Thymus (tissue), 11 donors: ENCODE measurements around the gene KCNIP3. TPM values are rescaled to one million over a fixed set of nuclear protein-coding genes. Genes with fewer than 3 reads are reported as not detected.
A peak's percentile ranks its signal among the peaks of the same experiment; 100 is the strongest.
"Not testable (repeated sequence)": the region's sequence is repeated elsewhere in the genome, so short reads cannot be mapped to it uniquely, and the experiment has no call there.

Source experiments
- DNase-seq, 9 donors: peaks; one replicate each; pipeline ENCODE4 v3.0.0-alpha.2; 2013; ENCODE audit warnings: low spot score in 9 of 9, low read depth in 6 of 9, missing footprints in 1 of 9
- H3K27ac ChIP-seq, 2 donors: one replicate each; pipeline ENCODE4 v1.5.1; 2013; ENCODE audit warnings: control low read depth in 1 of 2, low read depth in 1 of 2, low read length in 1 of 2, mild to moderate bottlenecking in 1 of 2, moderate library complexity in 1 of 2
- H3K27me3 ChIP-seq, 2 donors: one replicate each; pipeline ENCODE4 v1.5.1; 2013; ENCODE audit warnings: low read length in 1 of 2; ENCODE audit not compliant: control insufficient read depth in 2 of 2, insufficient read depth in 1 of 2
- H3K36me3 ChIP-seq, 2 donors: one replicate each; pipeline ENCODE4 v1.5.1; 2013; ENCODE audit warnings: low read length in 1 of 2, mild to moderate bottlenecking in 1 of 2, moderate library complexity in 1 of 2; ENCODE audit not compliant: control insufficient read depth in 2 of 2, insufficient read depth in 2 of 2
- H3K4me1 ChIP-seq, 2 donors: one replicate each; pipeline ENCODE4 v1.5.1; 2013; ENCODE audit warnings: low read length in 2 of 2; ENCODE audit not compliant: control insufficient read depth in 2 of 2, insufficient read depth in 2 of 2
- H3K4me3 ChIP-seq, 2 donors: one replicate each; pipeline ENCODE4 v1.5.1; 2013; ENCODE audit warnings: low read length in 2 of 2, control low read depth in 1 of 2, mild to moderate bottlenecking in 1 of 2
- H3K9me3 ChIP-seq, 2 donors: one replicate each; pipeline ENCODE4 v1.5.1; 2013; ENCODE audit warnings: low read length in 1 of 2, mild to moderate bottlenecking in 1 of 2; ENCODE audit not compliant: control insufficient read depth in 2 of 2, insufficient read depth in 1 of 2
- WGBS: extraction: QIAGEN DNeasy Blood & Tissue Kit; methylation state at CpG from one replicate; pipeline ENCODE4 v1.1.7; 2013; 5-methylcytosine and 5-hydroxymethylcytosine counted together
- polyA plus RNA-seq: library from polyadenylated mRNA; stranded (reverse); fragments of 200-250 nt; gene quantifications from one replicate; pipeline ENCODE4 v1.2.3, GENCODE V29; 2013
- total RNA-seq: library from RNA; stranded (reverse); fragments of 120-200 nt; gene quantifications from one replicate; pipeline ENCODE4 v1.2.4, GENCODE V29; 2013
- donor health status: healthy.

Gene KCNIP3
- total and polyA plus RNA-seq, 2 donors: 5.3 to 21.4 TPM

GRCh38 chr2:95411239-95411638 lies 114.1 kb downstream of the KCNIP3 start:
- WGBS: 97% methylated on average over 5 of the region's 5 CpGs
- H3K27ac ChIP-seq, H3K4me3 ChIP-seq, H3K9me3 ChIP-seq, H3K27me3 ChIP-seq, H3K4me1 ChIP-seq, DNase-seq: not testable (repeated sequence)
- peaks cover 0 to 22% of the 10 kb centered on the region in 2 donors for H3K36me3 ChIP-seq

- not testable (repeated sequence) for H3K27ac ChIP-seq, H3K4me1 ChIP-seq, H3K9me3 ChIP-seq, H3K27me3 ChIP-seq, H3K4me3 ChIP-seq
- peak in 5 of 9 donors; percentile 21 to 51 (median 48) for DNase-seq
- peaks cover 0 to 22% of the 10 kb centered on the region in 2 donors for H3K36me3 ChIP-seq
- WGBS: 75% methylated on average over 8 of the region's 9 CpGs
Observed at GRCh38 chr2:95414015-95414594, 117.0 kb downstream of the KCNIP3 start.

- not testable (repeated sequence) for H3K27me3 ChIP-seq, H3K4me1 ChIP-seq, H3K27ac ChIP-seq, H3K4me3 ChIP-seq, DNase-seq, H3K9me3 ChIP-seq
- peaks cover 0 to 18% of the 10 kb centered on the region in 2 donors for H3K36me3 ChIP-seq
- 93% methylated on average over 3 of the region's 3 CpGs for WGBS
Observed at GRCh38 chr2:95415138-95415537, 118.0 kb downstream of the KCNIP3 start.

GRCh38 chr2:95415561-95415960 lies 118.4 kb downstream of the KCNIP3 start:
- 97% methylated on average over 16 of the region's 16 CpGs for WGBS

GRCh38 chr2:95427196-95427867 lies 130.2 kb downstream of the KCNIP3 start:
- not testable (repeated sequence) for H3K36me3 ChIP-seq, H3K9me3 ChIP-seq, DNase-seq, H3K4me1 ChIP-seq, H3K4me3 ChIP-seq, H3K27ac ChIP-seq, H3K27me3 ChIP-seq
- 25% methylated on average over 16 of the region's 30 CpGs for WGBS

More at GRCh38 chr2:95415561-95415960, 118.4 kb downstream of the KCNIP3 start:
- not testable (repeated sequence) for H3K4me3 ChIP-seq, DNase-seq, H3K4me1 ChIP-seq, H3K27me3 ChIP-seq, H3K9me3 ChIP-seq, H3K27ac ChIP-seq
- peaks cover 0 to 14% of the 10 kb centered on the region in 2 donors for H3K36me3 ChIP-seq

GRCh38 chr2:95429748-95430467 lies 132.8 kb downstream of the KCNIP3 start:
- DNase-seq, H3K4me1 ChIP-seq, H3K27ac ChIP-seq, H3K27me3 ChIP-seq, H3K9me3 ChIP-seq, H3K36me3 ChIP-seq, H3K4me3 ChIP-seq: not testable (repeated sequence)
- WGBS: no CpG with 5 or more reads among the region's 8 CpGs

- H3K27me3 ChIP-seq, H3K36me3 ChIP-seq, H3K4me1 ChIP-seq, DNase-seq, H3K9me3 ChIP-seq, H3K4me3 ChIP-seq, H3K27ac ChIP-seq: not testable (repeated sequence)
- WGBS: 81% methylated on average over 1 of the region's 4 CpGs
Observed at GRCh38 chr2:95433373-95433772, 136.2 kb downstream of the KCNIP3 start.

- H3K4me1 ChIP-seq, H3K36me3 ChIP-seq, H3K9me3 ChIP-seq, DNase-seq, H3K27me3 ChIP-seq, H3K4me3 ChIP-seq, H3K27ac ChIP-seq: not testable (repeated sequence)
- 100% methylated on average over 2 of the region's 2 CpGs for WGBS
Observed at GRCh38 chr2:95433973-95434372, 136.8 kb downstream of the KCNIP3 start.

GRCh38 chr2:95434507-95435076 lies 137.4 kb downstream of the KCNIP3 start:
- DNase-seq, H3K36me3 ChIP-seq, H3K4me1 ChIP-seq, H3K27ac ChIP-seq, H3K9me3 ChIP-seq, H3K4me3 ChIP-seq, H3K27me3 ChIP-seq: not testable (repeated sequence)
- WGBS: 91% methylated on average over 2 of the region's 3 CpGs
